HL-60 (cell line): ENCODE measurements around the gene BCL3.

Experiments used
- CTCF ChIP-seq: IDR thresholded peaks from one replicate; pipeline ENCODE4 v1.5.1; 2011; ENCODE audit warnings: low read length, control low read depth, inconsistent platforms; ENCODE audit not compliant: insufficient read depth
- GABPA ChIP-seq: IDR thresholded peaks from 2 replicates; pipeline ENCODE4 v1.6.1; 2012; ENCODE audit warnings: low read depth
- POLR2AphosphoS5 ChIP-seq: IDR thresholded peaks from 2 replicates; pipeline ENCODE4 v1.6.1; 2012; ENCODE audit warnings: low read depth

GRCh38 chr19:44741841-44742329, 6.6 kb upstream of the BCL3 start:
- TF ChIP-seq GABPA (no peak), CTCF (no peak), POLR2AphosphoS5 (peak; percentile 74)
